Measurements from ENCODE around the gene ZBTB17. TPM values are rescaled to one million over a fixed set of nuclear protein-coding genes. Genes with fewer than 3 reads are reported as not detected.

Gene ZBTB17
- total and polyA plus RNA-seq, 2 experiments from 2014 or later: 21.9 to 26.6 TPM

- TF ChIP-seq, protein P1, sequence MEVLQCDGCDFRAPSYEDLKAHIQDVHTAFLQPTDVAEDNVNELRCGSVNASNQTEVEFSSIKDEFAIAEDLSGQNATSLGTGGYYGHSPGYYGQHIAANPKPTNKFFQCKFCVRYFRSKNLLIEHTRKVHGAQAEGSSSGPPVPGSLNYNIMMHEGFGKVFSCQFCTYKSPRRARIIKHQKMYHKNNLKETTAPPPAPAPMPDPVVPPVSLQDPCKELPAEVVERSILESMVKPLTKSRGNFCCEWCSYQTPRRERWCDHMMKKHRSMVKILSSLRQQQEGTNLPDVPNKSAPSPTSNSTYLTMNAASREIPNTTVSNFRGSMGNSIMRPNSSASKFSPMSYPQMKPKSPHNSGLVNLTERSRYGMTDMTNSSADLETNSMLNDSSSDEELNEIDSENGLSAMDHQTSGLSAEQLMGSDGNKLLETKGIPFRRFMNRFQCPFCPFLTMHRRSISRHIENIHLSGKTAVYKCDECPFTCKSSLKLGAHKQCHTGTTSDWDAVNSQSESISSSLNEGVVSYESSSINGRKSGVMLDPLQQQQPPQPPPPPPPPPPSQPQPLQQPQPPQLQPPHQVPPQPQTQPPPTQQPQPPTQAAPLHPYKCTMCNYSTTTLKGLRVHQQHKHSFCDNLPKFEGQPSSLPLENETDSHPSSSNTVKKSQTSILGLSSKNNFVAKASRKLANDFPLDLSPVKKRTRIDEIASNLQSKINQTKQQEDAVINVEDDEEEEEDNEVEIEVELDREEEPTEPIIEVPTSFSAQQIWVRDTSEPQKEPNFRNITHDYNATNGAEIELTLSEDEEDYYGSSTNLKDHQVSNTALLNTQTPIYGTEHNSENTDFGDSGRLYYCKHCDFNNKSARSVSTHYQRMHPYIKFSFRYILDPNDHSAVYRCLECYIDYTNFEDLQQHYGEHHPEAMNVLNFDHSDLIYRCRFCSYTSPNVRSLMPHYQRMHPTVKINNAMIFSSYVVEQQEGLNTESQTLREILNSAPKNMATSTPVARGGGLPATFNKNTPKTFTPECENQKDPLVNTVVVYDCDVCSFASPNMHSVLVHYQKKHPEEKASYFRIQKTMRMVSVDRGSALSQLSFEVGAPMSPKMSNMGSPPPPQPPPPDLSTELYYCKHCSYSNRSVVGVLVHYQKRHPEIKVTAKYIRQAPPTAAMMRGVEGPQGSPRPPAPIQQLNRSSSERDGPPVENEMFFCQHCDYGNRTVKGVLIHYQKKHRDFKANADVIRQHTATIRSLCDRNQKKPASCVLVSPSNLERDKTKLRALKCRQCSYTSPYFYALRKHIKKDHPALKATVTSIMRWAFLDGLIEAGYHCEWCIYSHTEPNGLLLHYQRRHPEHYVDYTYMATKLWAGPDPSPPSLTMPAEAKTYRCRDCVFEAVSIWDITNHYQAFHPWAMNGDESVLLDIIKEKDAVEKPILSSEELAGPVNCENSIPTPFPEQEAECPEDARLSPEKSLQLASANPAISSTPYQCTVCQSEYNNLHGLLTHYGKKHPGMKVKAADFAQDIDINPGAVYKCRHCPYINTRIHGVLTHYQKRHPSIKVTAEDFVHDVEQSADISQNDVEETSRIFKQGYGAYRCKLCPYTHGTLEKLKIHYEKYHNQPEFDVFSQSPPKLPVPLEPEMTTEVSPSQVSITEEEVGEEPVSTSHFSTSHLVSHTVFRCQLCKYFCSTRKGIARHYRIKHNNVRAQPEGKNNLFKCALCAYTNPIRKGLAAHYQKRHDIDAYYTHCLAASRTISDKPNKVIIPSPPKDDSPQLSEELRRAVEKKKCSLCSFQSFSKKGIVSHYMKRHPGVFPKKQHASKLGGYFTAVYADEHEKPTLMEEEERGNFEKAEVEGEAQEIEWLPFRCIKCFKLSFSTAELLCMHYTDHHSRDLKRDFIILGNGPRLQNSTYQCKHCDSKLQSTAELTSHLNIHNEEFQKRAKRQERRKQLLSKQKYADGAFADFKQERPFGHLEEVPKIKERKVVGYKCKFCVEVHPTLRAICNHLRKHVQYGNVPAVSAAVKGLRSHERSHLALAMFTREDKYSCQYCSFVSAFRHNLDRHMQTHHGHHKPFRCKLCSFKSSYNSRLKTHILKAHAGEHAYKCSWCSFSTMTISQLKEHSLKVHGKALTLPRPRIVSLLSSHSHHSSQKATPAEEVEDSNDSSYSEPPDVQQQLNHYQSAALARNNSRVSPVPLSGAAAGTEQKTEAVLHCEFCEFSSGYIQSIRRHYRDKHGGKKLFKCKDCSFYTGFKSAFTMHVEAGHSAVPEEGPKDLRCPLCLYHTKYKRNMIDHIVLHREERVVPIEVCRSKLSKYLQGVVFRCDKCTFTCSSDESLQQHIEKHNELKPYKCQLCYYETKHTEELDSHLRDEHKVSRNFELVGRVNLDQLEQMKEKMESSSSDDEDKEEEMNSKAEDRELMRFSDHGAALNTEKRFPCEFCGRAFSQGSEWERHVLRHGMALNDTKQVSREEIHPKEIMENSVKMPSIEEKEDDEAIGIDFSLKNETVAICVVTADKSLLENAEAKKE (CRISPR knock-in tag; IDR thresholded peaks at IDR 0.05): no peak
- no peak for TF ChIP-seq ZNF114 (CRISPR knock-in tag; IDR thresholded peaks at IDR 0.05)
- no peak for TF ChIP-seq CREB1 (CRISPR knock-in tag; IDR thresholded peaks at IDR 0.05; ENCODE audit: low read depth)
These were observed 17.8 kb upstream of the ZBTB17 start (continued) for GRCh38 chr1:15993666-15994065.

DNA sequence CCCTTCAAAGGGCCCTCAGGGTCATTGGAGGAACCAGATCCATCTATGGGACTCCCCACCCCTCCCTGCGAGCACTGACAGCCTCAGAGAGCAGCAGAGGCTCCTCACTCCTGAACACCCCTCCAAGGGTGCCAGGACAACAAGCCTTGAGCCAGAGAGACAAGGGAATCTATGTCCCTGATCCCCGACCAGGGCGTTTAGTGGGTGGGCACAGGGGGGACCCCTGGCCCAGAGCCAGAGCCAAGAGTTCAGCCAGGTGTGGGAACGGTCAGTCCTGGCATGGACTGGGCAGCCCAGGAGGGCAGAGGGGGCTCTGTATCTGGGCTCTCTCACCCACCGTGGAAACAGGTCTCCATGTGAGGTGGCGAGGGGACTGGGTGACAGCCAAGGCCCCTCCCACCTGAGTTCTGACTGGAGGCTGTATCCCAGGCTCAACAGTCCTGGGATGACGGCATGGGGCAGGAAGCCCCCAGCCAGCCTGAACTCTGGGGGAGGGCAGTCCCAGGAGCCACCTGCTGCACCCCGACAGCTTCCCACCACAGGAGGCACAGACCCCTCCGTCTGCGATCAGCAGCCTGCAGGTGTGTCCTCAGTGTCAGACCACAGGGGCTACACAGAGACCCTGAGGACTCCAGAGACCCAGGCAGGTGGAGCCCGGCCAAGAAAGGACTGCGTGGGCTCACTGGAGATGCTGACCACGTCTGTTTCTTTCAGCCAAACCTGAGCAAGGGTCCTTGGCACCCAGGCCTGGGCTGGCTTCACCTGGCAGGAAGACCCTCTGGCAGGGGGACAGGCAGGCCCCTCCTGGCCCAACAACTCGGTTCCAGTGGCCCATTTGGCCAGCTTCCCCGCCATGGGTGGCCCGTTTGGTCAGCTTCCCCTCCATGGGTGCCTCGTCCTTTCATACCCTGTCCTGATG is 16.9 kb upstream of the ZBTB17 start:
- Histone ChIP-seq H3K79me2 (replicated peaks; ENCODE audit: insufficient read depth) (no peaks in the 10 kb centered on the region), H2AFZ (no peak overlapping the region), H4K20me1 (replicated peaks; ENCODE audit: insufficient read depth) (no peaks in the 10 kb centered on the region), H3K4me1 (ENCODE audit: insufficient read depth) (no peaks in the 10 kb centered on the region), H3F3A (replicated peaks; ENCODE audit: low read depth) (no peaks in the 10 kb centered on the region), H3K27me3 (ENCODE audit: insufficient read depth) (no peaks in the 10 kb centered on the region), H3K27ac (ENCODE audit: low read depth) (no peak overlapping the region), H3K4me2 (no peak overlapping the region), H3K9me2 (ENCODE audit: insufficient read depth) (no peaks in the 10 kb centered on the region), H3K4me3 (no peak overlapping the region), H3K36me3 (ENCODE audit: insufficient read depth) (no peaks in the 10 kb centered on the region)
- H3K27me3 Mint-ChIP-seq (ENCODE audit: insufficient read depth, low read depth, poor library complexity): peaks cover 6% of the 10 kb centered on the region
- H3K4me1 Mint-ChIP-seq: no peaks in the 10 kb centered on the region
- H3K27ac Mint-ChIP-seq: no peak overlapping the region
- H3K36me3 Mint-ChIP-seq (ENCODE audit: low read depth): no peaks in the 10 kb centered on the region
- DNase-seq (ENCODE audit: low spot score) (no peak), ATAC-seq (no peak)
- H3K9me3 Mint-ChIP-seq: no peaks in the 10 kb centered on the region
- H3K4me3 Mint-ChIP-seq: no peak overlapping the region
- TF ChIP-seq EZH2phosphoT487 (IDR thresholded peaks at IDR 0.05; ENCODE audit: unreplicated experiment) (no peak), JUNB (IDR thresholded peaks at IDR 0.05; ENCODE audit: unreplicated experiment) (no peak), STAT1 (IDR thresholded peaks at IDR 0.05; ENCODE audit: unreplicated experiment) (no peak), CREB1 (CRISPR knock-in tag; IDR thresholded peaks at IDR 0.05; ENCODE audit: low read depth) (no peak)
- TF ChIP-seq, protein P1 (CRISPR knock-in tag; IDR thresholded peaks at IDR 0.05): no peak

Measured in GM23338 (cell line).